WTC11 (cell line): ENCODE data around the gene COL9A1. TPM values are rescaled to one million over a fixed set of nuclear protein-coding genes. Genes with fewer than 3 reads are reported as not detected.

Experiments
- ATAC-seq: fragments of 200-7000 bp; cut with Tn5 transposase; 2 replicates; pipeline ENCODE4 v1.10.0; 2021; ENCODE audit warnings: mild to moderate bottlenecking, moderate library complexity
- CTCF ChIA-PET: fragments of 300-600 bp; sonication (Branson Sonifier 250); formaldehyde crosslinking; loops from one replicate; lab custom pipeline; 2021; ENCODE audit warnings: antibody characterized with exemption; lab: Charles Lee
- POLR2A ChIA-PET: fragments of 350-600 bp; sonication (Branson Sonifier 250); formaldehyde crosslinking; loops from one replicate; lab custom pipeline; 2021; ENCODE audit warnings: antibody characterized with exemption; lab: Charles Lee
- DNase-seq: peaks from one replicate; pipeline ENCODE4 v3.0.0; 2021; ENCODE audit warnings: low spot score
- H3K27ac Mint-ChIP-seq: 2 replicates; pipeline ENCODE4 v1.8.0; 2021; ENCODE audit warnings: mixed read lengths
- H3K27me3 Mint-ChIP-seq: 2 replicates; pipeline ENCODE4 v1.8.0; 2021; ENCODE audit warnings: low read depth, mild to moderate bottlenecking, moderate library complexity, mixed read lengths
- H3K36me3 Mint-ChIP-seq: 2 replicates; pipeline ENCODE4 v1.8.0; 2021; ENCODE audit warnings: mixed read lengths
- H3K4me1 Mint-ChIP-seq: 2 replicates; pipeline ENCODE4 v1.8.0; 2022; ENCODE audit warnings: mixed read lengths
- H3K4me3 Mint-ChIP-seq: 2 replicates; pipeline ENCODE4 v1.8.0; 2021; ENCODE audit warnings: mild to moderate bottlenecking, moderate library complexity, mixed read lengths
- H3K9me3 Mint-ChIP-seq: 2 replicates; pipeline ENCODE4 v1.8.0; 2021; ENCODE audit warnings: mixed read lengths
- ARID4B ChIP-seq: sonication (generic); formaldehyde crosslinking; IDR thresholded peaks from 2 replicates; pipeline ENCODE4 v1.8.0; 2023; ENCODE audit warnings: missing genetic modification reagents, mild to moderate bottlenecking, borderline replicate concordance
- EMX1 ChIP-seq: fragments of 250-450 bp; sonication (Bioruptor Pico); IDR thresholded peaks from 2 replicates; pipeline ENCODE4 v1.8.0; 2021; ENCODE audit warnings: mild to moderate bottlenecking
- ERG ChIP-seq: fragments of 250-450 bp; sonication (Bioruptor Pico); IDR thresholded peaks from 2 replicates; pipeline ENCODE4 v1.8.0; 2021; ENCODE audit warnings: mild to moderate bottlenecking
- ETV6 ChIP-seq: sonication (generic); formaldehyde crosslinking; IDR thresholded peaks from 2 replicates; pipeline ENCODE4 v1.8.1; 2022; ENCODE audit warnings: mild to moderate bottlenecking, missing genetic modification reagents
- FOXJ3 ChIP-seq: sonication (generic); formaldehyde crosslinking; IDR thresholded peaks from 2 replicates; pipeline ENCODE4 v1.9.0; 2021; ENCODE audit warnings: missing genetic modification reagents, mild to moderate bottlenecking, borderline replicate concordance
- NFATC4 ChIP-seq: fragments of 250-450 bp; sonication (Bioruptor Pico); IDR thresholded peaks from 2 replicates; pipeline ENCODE4 v1.9.0; 2021; ENCODE audit warnings: mild to moderate bottlenecking
- NFYB ChIP-seq: sonication (generic); formaldehyde crosslinking; conservative IDR thresholded peaks from 2 replicates; pipeline ENCODE4 v1.8.0; 2022; ENCODE audit warnings: low read depth, missing genetic modification reagents
- NR1H2 ChIP-seq: sonication (generic); formaldehyde crosslinking; IDR thresholded peaks from 2 replicates; pipeline ENCODE4 v1.9.0; 2021; ENCODE audit warnings: mild to moderate bottlenecking, moderate library complexity, missing genetic modification reagents
- NR3C1 ChIP-seq: sonication (generic); formaldehyde crosslinking; conservative IDR thresholded peaks from 2 replicates; pipeline ENCODE4 v1.8.1; 2023; ENCODE audit warnings: low read depth, mild to moderate bottlenecking, missing genetic modification reagents
- PRDM15 ChIP-seq: sonication (generic); formaldehyde crosslinking; IDR thresholded peaks from 2 replicates; pipeline ENCODE4 v1.8.0; 2022; ENCODE audit warnings: missing genetic modification reagents
- TP53 ChIP-seq: sonication (generic); formaldehyde crosslinking; IDR thresholded peaks from 2 replicates; pipeline ENCODE4 v1.8.1; 2023; ENCODE audit warnings: mild to moderate bottlenecking, missing genetic modification reagents
- ZNF232 ChIP-seq: sonication (generic); formaldehyde crosslinking; IDR thresholded peaks from 2 replicates; pipeline ENCODE4 v1.8.0; 2022; ENCODE audit warnings: mild to moderate bottlenecking, missing genetic modification reagents
- ZNF425 ChIP-seq: fragments of 250-450 bp; sonication (Bioruptor Pico); conservative IDR thresholded peaks from 2 replicates; pipeline ENCODE4 v1.9.0; 2021; ENCODE audit warnings: mild to moderate bottlenecking
- ZNF671 ChIP-seq: fragments of 250-450 bp; sonication (Bioruptor Pico); IDR thresholded peaks from 2 replicates; pipeline ENCODE4 v1.8.0; 2021; ENCODE audit warnings: mild to moderate bottlenecking
- total RNA-seq: library from RNA; stranded (reverse); gene quantifications from 3 replicates; pipeline ENCODE4 v1.2.3, GENCODE V29; 2021

The COL9A1 gene
- total RNA-seq, 1 experiment from 2014 or later = 9.0 TPM

GRCh38 chr6:70231311-70231710 is 71.6 kb downstream of the COL9A1 start:
- H3K36me3 Mint-ChIP-seq = no peaks in the 10 kb centered on the region
- no peaks in the 10 kb centered on the region for H3K27me3 Mint-ChIP-seq
- no peaks in the 10 kb centered on the region for H3K9me3 Mint-ChIP-seq
- ATAC-seq (no peak), DNase-seq (no peak)
- peaks cover 7% of the 10 kb centered on the region for H3K4me1 Mint-ChIP-seq
- TF ChIP-seq ZNF671 (CRISPR knock-in tag) = no peak
- TF ChIP-seq ZNF425 (CRISPR knock-in tag) = no peak
- TF ChIP-seq NFATC4 (CRISPR knock-in tag) = no peak
- TF ChIP-seq PRDM15 = no peak
- TF ChIP-seq FOXJ3 = no peak
- TF ChIP-seq ARID4B (CRISPR knock-in tag) = no peak
- TF ChIP-seq EMX1 (CRISPR knock-in tag) = no peak
- TF ChIP-seq, all 79 proteins: peak for 0
- H3K27ac Mint-ChIP-seq = no peak overlapping the region
- no peak overlapping the region for H3K4me3 Mint-ChIP-seq
- CTCF ChIA-PET = interaction anchor here (0.6 to 4.6 kb wide), 7 partner anchors 10 to 1658 kb away, joined by 3 to 28 read pairs (median 3); no protein-coding TSS in a partner anchor
- POLR2A ChIA-PET = no interaction called here

GRCh38 chr6:70225055-70225454 is 77.8 kb downstream of the COL9A1 start:
- POLR2A ChIA-PET = no interaction called here
- CTCF ChIA-PET = interaction anchor here (1.1 kb wide), 1 partner anchor 144 kb away, joined by 3 read pairs; no protein-coding TSS in a partner anchor
- TF ChIP-seq ETV6 (no peak), ERG (CRISPR knock-in tag) (no peak), NR1H2 (no peak), NR3C1 (CRISPR knock-in tag) (no peak), PRDM15 (no peak), TP53 (CRISPR knock-in tag) (no peak), NFYB (CRISPR knock-in tag) (no peak), ZNF232 (CRISPR knock-in tag) (no peak)
- no peak for ATAC-seq
- no peak overlapping the region for H3K27ac Mint-ChIP-seq
- no peaks in the 10 kb centered on the region for H3K27me3 Mint-ChIP-seq
- no peak for DNase-seq
- peaks cover 7% of the 10 kb centered on the region for H3K4me1 Mint-ChIP-seq
- no peaks in the 10 kb centered on the region for H3K9me3 Mint-ChIP-seq
- H3K36me3 Mint-ChIP-seq = no peaks in the 10 kb centered on the region
- no peak overlapping the region for H3K4me3 Mint-ChIP-seq
